Stomach (tissue), 9 donors: Measurements from ENCODE around the gene PLPP1. TPM values are rescaled to one million over a fixed set of nuclear protein-coding genes. Genes with fewer than 3 reads are reported as not detected.

Experiments used
- DNase-seq, 2 donors: peaks; one replicate each; pipeline versions ENCODE4 v3.0.0 to v3.0.0-alpha.2; 2013 to 2019
- H3K27ac ChIP-seq, 5 donors: fragments of 200-600 bp in 4 of 5; sonication (generic) in 4 of 5; one replicate each; pipeline ENCODE4 v1.5.1; 2013 to 2019; ENCODE audit warnings: mild to moderate bottlenecking in 1 of 5, moderate library complexity in 1 of 5
- H3K27me3 ChIP-seq, 3 donors: fragments of 200-600 bp; sonication (generic); one replicate each; pipeline ENCODE4 v1.5.1; 2017 to 2019; ENCODE audit warnings: mixed run types in 1 of 3
- H3K36me3 ChIP-seq, 4 donors: fragments of 200-600 bp; sonication (generic); 1 replicate in 3 of 4; 2 replicates in 1 of 4; pipeline ENCODE4 v1.5.1; 2016 to 2019
- H3K4me1 ChIP-seq, 4 donors: fragments of 200-600 bp; sonication (generic); one replicate each; pipeline ENCODE4 v1.5.1; 2016 to 2019
- H3K4me3 ChIP-seq, 4 donors: fragments of 200-600 bp; sonication (generic) in 3 of 4; one replicate each; pipeline ENCODE4 v1.5.1; 2016 to 2019; ENCODE audit warnings: mild to moderate bottlenecking in 1 of 4
- H3K9me3 ChIP-seq, 4 donors: fragments of 200-600 bp; sonication (generic); one replicate each; pipeline ENCODE4 v1.5.1; 2016 to 2019
- EP300 ChIP-seq: sonication (generic); formaldehyde crosslinking; IDR thresholded peaks from one replicate; pipeline ENCODE4 v1.6.1; 2017; ENCODE audit warnings: antibody characterized with exemption
- POLR2A ChIP-seq, 4 donors: fragments of 450-650 bp; IDR thresholded peaks; one replicate each; pipeline ENCODE4 v1.6.1; 2016; ENCODE audit warnings: antibody characterized with exemption in 4 of 4, control low read depth in 2 of 4, mild to moderate bottlenecking in 1 of 4, moderate library complexity in 1 of 4
- POLR2AphosphoS5 ChIP-seq, 3 donors: sonication (generic); formaldehyde crosslinking; IDR thresholded peaks; one replicate each; pipeline ENCODE4 v1.6.1; 2016; ENCODE audit warnings: antibody characterized with exemption in 3 of 3
- WGBS, 5 donors: extraction: QIAGEN DNeasy Blood & Tissue Kit in 3 of 5; methylation state at CpG; one replicate each; pipeline versions ENCODE4 v1.1.5 to v1.1.7; 2013 to 2018; 5-methylcytosine and 5-hydroxymethylcytosine counted together
- intact Hi-C: fragments of 100-400 bp; cut with DNase I; formaldehyde crosslinking; loops from one replicate; pipeline ENCODE4 v1.15.1; 2023; ENCODE audit warnings: low total_unique reads
- polyA plus RNA-seq, 3 donors: library from polyadenylated mRNA; stranded (reverse); fragments of 200-250 nt; gene quantifications; one replicate each; pipeline ENCODE4 v1.2.3, GENCODE V29; 2013
- total RNA-seq, 5 donors: library from RNA; depleted of rRNA; stranded (reverse); fragments of >200 nt; gene quantifications; one replicate each; pipeline versions ENCODE4 v1.1.0 to v1.2.3, GENCODE V29; 2014 to 2016
- TF ChIP-seq, protein P1 (sequence below), 7 experiments: fragments of 450-650 bp in 4 of 7; fragments of 200-600 bp in 3 of 7; sonication (generic) in 3 of 7; IDR thresholded peaks; one replicate each; pipeline ENCODE4 v1.5.1; 2016 to 2019; ENCODE audit warnings: antibody characterized with exemption in 7 of 7, control low read depth in 2 of 7, mild to moderate bottlenecking in 1 of 7
- donor health status: healthy with polysubstance abuse.
- donor health status: Bipolar disorder and iron deficiency.
- donor health status: healthy.

The PLPP1 gene
- total and polyA plus RNA-seq, 8 donors: 29.5 to 592 (median 79.8) TPM

DNA sequence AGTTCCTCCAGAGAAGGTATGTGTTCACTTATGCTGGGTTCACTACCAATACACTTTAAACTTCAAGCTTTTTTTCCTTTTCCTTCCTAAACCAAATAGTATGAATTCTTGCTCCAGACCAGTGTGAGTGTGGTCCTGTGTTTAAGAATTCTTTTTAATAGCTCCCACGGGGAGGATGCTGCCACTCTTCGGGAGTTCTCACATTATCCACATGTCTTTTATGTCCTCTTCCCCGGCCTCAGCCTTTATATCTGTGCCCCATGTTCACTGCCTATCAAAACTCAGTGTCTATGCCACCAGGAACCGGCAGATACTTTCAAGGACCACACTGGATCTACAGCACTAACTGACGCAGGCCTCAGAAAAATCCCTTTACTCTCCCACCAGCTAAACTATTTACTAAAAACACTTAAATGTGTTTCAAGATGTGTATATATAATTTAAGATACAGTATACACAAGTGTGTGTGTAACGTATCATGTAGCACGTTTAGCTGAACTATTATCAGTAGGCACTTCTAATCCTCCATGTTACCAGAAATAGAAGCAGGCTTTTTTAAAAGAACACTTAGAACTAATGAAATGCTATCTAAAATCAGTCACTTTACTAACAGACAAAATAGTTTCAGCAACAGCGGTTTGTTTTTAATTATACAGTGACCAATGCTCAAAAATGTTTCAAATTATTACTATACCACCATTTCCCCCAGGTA is 88.0 kb downstream of the PLPP1 start:
- intact Hi-C loops: no loop called here
- Histone ChIP-seq H3K36me3 (peaks cover 0 to 3% (median 2%) of the 10 kb centered on the region in 4 donors), H3K9me3 (no peaks in the 10 kb centered on the region), H3K27ac (peak overlapping the region in 2 of 5 donors; percentile 21 to 49), H3K4me3 (no peak overlapping the region), H3K27me3 (no peaks in the 10 kb centered on the region), H3K4me1 (peaks cover 0 to 50% (median 16%) of the 10 kb centered on the region in 4 donors)
- 60 to 74% (median 65%) methylated on average over 8 of the region's 8 CpGs for WGBS, 5 donors
- DNase-seq: no peak
- TF ChIP-seq EP300 (no peak), POLR2AphosphoS5 (IDR thresholded peaks at IDR 0.05) (no peak), POLR2A (IDR thresholded peaks at IDR 0.05) (no peak)
- TF ChIP-seq, protein P1, sequence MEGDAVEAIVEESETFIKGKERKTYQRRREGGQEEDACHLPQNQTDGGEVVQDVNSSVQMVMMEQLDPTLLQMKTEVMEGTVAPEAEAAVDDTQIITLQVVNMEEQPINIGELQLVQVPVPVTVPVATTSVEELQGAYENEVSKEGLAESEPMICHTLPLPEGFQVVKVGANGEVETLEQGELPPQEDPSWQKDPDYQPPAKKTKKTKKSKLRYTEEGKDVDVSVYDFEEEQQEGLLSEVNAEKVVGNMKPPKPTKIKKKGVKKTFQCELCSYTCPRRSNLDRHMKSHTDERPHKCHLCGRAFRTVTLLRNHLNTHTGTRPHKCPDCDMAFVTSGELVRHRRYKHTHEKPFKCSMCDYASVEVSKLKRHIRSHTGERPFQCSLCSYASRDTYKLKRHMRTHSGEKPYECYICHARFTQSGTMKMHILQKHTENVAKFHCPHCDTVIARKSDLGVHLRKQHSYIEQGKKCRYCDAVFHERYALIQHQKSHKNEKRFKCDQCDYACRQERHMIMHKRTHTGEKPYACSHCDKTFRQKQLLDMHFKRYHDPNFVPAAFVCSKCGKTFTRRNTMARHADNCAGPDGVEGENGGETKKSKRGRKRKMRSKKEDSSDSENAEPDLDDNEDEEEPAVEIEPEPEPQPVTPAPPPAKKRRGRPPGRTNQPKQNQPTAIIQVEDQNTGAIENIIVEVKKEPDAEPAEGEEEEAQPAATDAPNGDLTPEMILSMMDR (IDR thresholded peaks at IDR 0.05): no peak

DNA sequence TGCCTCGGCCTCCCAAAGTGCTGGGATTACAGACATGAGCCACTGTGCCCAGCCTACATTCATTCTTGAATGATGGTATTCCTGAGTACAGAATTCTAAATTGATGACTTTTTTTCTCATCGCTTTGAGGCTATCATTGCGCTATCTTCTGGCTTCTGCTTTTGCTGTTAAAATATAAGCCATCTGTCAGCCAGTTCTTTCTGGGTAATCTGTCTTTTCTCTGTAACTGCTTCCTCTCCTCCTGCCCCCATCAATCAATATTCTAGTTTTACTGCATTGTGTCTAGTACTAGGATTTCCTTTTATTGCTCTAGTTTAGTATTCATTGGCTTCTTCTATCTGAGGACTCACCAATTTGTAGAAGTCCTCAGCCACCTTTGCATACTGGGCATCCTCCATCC is 89.0 kb downstream of the PLPP1 start:
- intact Hi-C loops: no loop called here
- H3K27ac ChIP-seq: no peak overlapping the region
- no peak for DNase-seq
- 85 to 99% (median 92%) methylated on average over 3 of the region's 3 CpGs for WGBS, 5 donors
- no peaks in the 10 kb centered on the region for H3K9me3 ChIP-seq
- TF ChIP-seq EP300 (no peak), POLR2AphosphoS5 (IDR thresholded peaks at IDR 0.05) (no peak), POLR2A (IDR thresholded peaks at IDR 0.05) (no peak)
- TF ChIP-seq, protein P1 (IDR thresholded peaks at IDR 0.05): no peak
- peaks cover 0 to 54% (median 17%) of the 10 kb centered on the region in 4 donors for H3K4me1 ChIP-seq
- no peak overlapping the region for H3K4me3 ChIP-seq
- H3K27me3 ChIP-seq: no peaks in the 10 kb centered on the region
- peaks cover 0 to 13% (median 11%) of the 10 kb centered on the region in 4 donors for H3K36me3 ChIP-seq

DNA sequence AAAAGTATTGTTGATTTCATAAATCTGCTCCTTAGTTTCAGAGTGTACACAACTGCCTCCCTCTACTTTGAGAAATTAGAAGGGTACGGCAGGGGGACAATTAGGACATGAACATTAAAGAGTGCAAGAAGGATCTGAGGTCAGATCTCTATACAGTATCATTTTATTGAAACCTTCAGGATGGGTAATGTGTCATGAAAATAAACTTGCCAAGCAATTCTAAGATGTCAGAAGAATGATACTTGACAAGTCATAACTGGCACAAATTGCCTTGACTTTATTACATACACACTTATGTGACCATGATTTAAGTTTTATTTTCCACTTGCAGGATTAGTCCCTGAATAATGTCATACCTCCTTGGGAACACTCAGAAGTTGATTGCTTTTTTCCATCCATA is 92.8 kb downstream of the PLPP1 start:
- TF ChIP-seq, protein P1 (IDR thresholded peaks at IDR 0.05): no peak
- TF ChIP-seq POLR2AphosphoS5 (IDR thresholded peaks at IDR 0.05): no peak
- Histone ChIP-seq H3K4me1 (peaks cover 10 to 62% (median 39%) of the 10 kb centered on the region in 4 donors), H3K36me3 (peaks cover 0 to 21% (median 11%) of the 10 kb centered on the region in 4 donors), H3K4me3 (no peak overlapping the region), H3K27me3 (no peaks in the 10 kb centered on the region), H3K9me3 (no peaks in the 10 kb centered on the region), H3K27ac (peak overlapping the region in 2 of 5 donors; percentile 52 to 86)
- 39 to 100% (median 97%) methylated on average over 1 of the region's 1 CpG for WGBS, 5 donors
- intact Hi-C loops: no loop called here
- DNase-seq: no peak

DNA sequence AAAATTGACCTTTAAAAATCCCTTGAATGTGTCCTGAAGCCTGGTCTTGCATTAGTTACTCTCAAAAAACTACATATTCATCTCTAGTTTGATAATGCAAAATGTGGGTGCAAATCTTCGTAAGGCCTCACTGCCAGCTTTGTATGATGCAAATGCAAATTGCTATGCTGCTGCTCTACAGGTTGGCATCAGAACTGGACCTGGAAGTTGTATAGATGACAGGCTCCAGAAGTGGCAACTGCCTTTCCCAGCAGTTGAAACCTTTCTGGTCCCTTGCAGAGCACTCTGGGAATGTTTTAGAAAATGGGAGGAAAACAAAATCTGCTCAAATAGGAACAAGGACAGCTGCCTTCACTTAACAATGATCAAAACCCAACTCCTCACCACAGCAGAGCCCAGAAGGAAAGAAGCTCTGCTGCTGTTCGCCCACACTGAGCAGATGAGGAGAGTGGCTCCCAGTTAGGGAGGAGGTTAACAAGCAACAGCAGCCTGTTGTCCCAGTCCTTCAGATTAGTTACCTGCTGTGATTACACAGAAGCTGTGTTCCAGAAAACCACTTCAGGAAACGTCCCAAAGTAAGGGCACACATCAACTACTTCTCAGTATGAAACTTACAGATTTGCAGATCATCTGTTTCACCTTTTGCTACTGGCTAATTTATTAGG is 93.5 kb downstream of the PLPP1 start:
- peaks cover 10 to 61% (median 38%) of the 10 kb centered on the region in 4 donors for H3K4me1 ChIP-seq
- intact Hi-C loops: no loop called here
- no peaks in the 10 kb centered on the region for H3K27me3 ChIP-seq
- H3K4me3 ChIP-seq: no peak overlapping the region
- no peaks in the 10 kb centered on the region for H3K9me3 ChIP-seq
- DNase-seq: no peak
- TF ChIP-seq, protein P1 (IDR thresholded peaks at IDR 0.05): no peak
- no peak for TF ChIP-seq POLR2AphosphoS5 (IDR thresholded peaks at IDR 0.05)
- TF ChIP-seq EP300: no peak
- TF ChIP-seq POLR2A (IDR thresholded peaks at IDR 0.05): no peak
- WGBS, 5 donors: 65 to 84% (median 75%) methylated on average over 3 of the region's 3 CpGs
- peaks cover 0 to 22% (median 13%) of the 10 kb centered on the region in 4 donors for H3K36me3 ChIP-seq
- H3K27ac ChIP-seq: peak overlapping the region in 4 of 5 donors; percentile 50 to 86 (median 66)
